Astrocyte (in vitro differentiated cells and primary cell): ENCODE results near the gene KRTAP19-4. TPM values are rescaled to one million over a fixed set of nuclear protein-coding genes. Genes with fewer than 3 reads are reported as not detected.

Source experiments
- DNase-seq: peaks from one replicate; pipeline ENCODE4 v3.0.0-alpha.2; 2010; ENCODE audit warnings: low read depth
- FAIRE-seq: peaks from 2 replicates; lab custom pipeline; 2011; peaks lifted over from hg19 to GRCh38; lab: Jason Lieb, UNC
- H2AFZ ChIP-seq: 2 replicates; pipeline ENCODE4 v1.6.0; 2012; ENCODE audit warnings: low read depth, low read length, inconsistent platforms
- H3K27ac ChIP-seq: 2 replicates; pipeline ENCODE4 v1.5.1; 2011; ENCODE audit warnings: low read depth, low read length, inconsistent platforms
- H3K27me3 ChIP-seq: 2 replicates; pipeline ENCODE4 v1.6.0; 2011; ENCODE audit warnings: low read length, inconsistent platforms; ENCODE audit not compliant: insufficient read depth
- H3K36me3 ChIP-seq: 2 replicates; pipeline ENCODE4 v1.5.1; 2011; ENCODE audit warnings: low read length, inconsistent platforms; ENCODE audit not compliant: insufficient read depth
- H3K4me1 ChIP-seq: 2 replicates; pipeline ENCODE4 v1.5.1; 2011; ENCODE audit warnings: low read length, inconsistent platforms; ENCODE audit not compliant: insufficient read depth
- H3K4me2 ChIP-seq: 2 replicates; pipeline ENCODE4 v1.6.0; 2012; ENCODE audit warnings: low read length, inconsistent platforms
- H3K4me3 ChIP-seq: 2 replicates; pipeline ENCODE4 v1.5.1; 2011; ENCODE audit warnings: low read depth, mild to moderate bottlenecking, low read length, inconsistent platforms; ENCODE audit not compliant: insufficient read depth
- H3K79me2 ChIP-seq: 2 replicates; pipeline ENCODE4 v1.6.0; 2012; ENCODE audit warnings: mild to moderate bottlenecking, low read length, inconsistent platforms; ENCODE audit not compliant: insufficient read depth
- H3K9ac ChIP-seq: 2 replicates; pipeline ENCODE4 v1.6.0; 2012; ENCODE audit warnings: mild to moderate bottlenecking, low read length, inconsistent platforms
- H3K9me3 ChIP-seq: 2 replicates; pipeline ENCODE4 v1.5.1; 2012; ENCODE audit warnings: low read depth, mild to moderate bottlenecking, low read length, inconsistent platforms; ENCODE audit not compliant: insufficient read depth
- H4K20me1 ChIP-seq: 2 replicates; pipeline ENCODE4 v1.6.0; 2012; ENCODE audit warnings: low read length, inconsistent platforms; ENCODE audit not compliant: insufficient read depth
- H3K27ac Mint-ChIP-seq: one replicate; pipeline ENCODE4 v1.8.0; 2021; ENCODE audit warnings: mild to moderate bottlenecking, mixed read lengths; ENCODE audit not compliant: unreplicated experiment
- H3K27me3 Mint-ChIP-seq: one replicate; pipeline ENCODE4 v1.8.0; 2021; ENCODE audit warnings: low read depth, mixed read lengths; ENCODE audit not compliant: unreplicated experiment
- H3K36me3 Mint-ChIP-seq: one replicate; pipeline ENCODE4 v1.8.0; 2021; ENCODE audit warnings: low read depth, mixed read lengths; ENCODE audit not compliant: unreplicated experiment
- H3K4me1 Mint-ChIP-seq: one replicate; pipeline ENCODE4 v1.8.0; 2021; ENCODE audit warnings: low read depth, mixed read lengths; ENCODE audit not compliant: unreplicated experiment
- H3K4me3 Mint-ChIP-seq: one replicate; pipeline ENCODE4 v1.8.0; 2021; ENCODE audit warnings: mild to moderate bottlenecking, moderate library complexity, mixed read lengths; ENCODE audit not compliant: unreplicated experiment
- H3K9me3 Mint-ChIP-seq: one replicate; pipeline ENCODE4 v1.8.0; 2021; ENCODE audit warnings: mild to moderate bottlenecking, mixed read lengths; ENCODE audit not compliant: unreplicated experiment
- CTCF ChIP-seq: IDR thresholded peaks from 2 replicates; pipeline ENCODE4 v1.5.1; 2011; ENCODE audit warnings: low read depth, mild to moderate bottlenecking, inconsistent platforms, low read length, moderate library complexity; ENCODE audit not compliant: insufficient read depth
- EZH2 ChIP-seq: IDR thresholded peaks from 2 replicates; pipeline ENCODE4 v1.6.1; 2012; ENCODE audit warnings: mild to moderate bottlenecking, low read length, inconsistent platforms; ENCODE audit not compliant: insufficient read depth
- total RNA-seq: library from RNA; stranded (reverse); gene quantifications from 2 replicates; pipeline ENCODE4 v1.2.1, GENCODE V29; 2021

KRTAP19-4 gene
- total RNA-seq, 1 donor from 2014 or later = not detected

GRCh38 chr21:30482130-30482529, 14.8 kb downstream of the KRTAP19-4 start:
- Histone ChIP-seq H3K4me2 (no peak overlapping the region), H2AFZ (no peak overlapping the region), H3K9ac (no peak overlapping the region), H3K27ac (no peak overlapping the region), H3K79me2 (no peaks in the 10 kb centered on the region), H3K9me3 (peaks cover 5% of the 10 kb centered on the region), H4K20me1 (no peaks in the 10 kb centered on the region), H3K4me3 (no peak overlapping the region), H3K36me3 (no peaks in the 10 kb centered on the region), H3K4me1 (no peaks in the 10 kb centered on the region), H3K27me3 (no peaks in the 10 kb centered on the region)
- Mint-ChIP-seq H3K4me1 (peaks cover 1% of the 10 kb centered on the region), H3K36me3 (no peaks in the 10 kb centered on the region), H3K27ac (no peak overlapping the region), H3K27me3 (no peaks in the 10 kb centered on the region), H3K9me3 (peaks cover 7% of the 10 kb centered on the region), H3K4me3 (no peak overlapping the region)
- no peak for FAIRE-seq
- TF ChIP-seq EZH2 (no peak), CTCF (no peak)
- no peak for DNase-seq

GRCh38 chr21:30480145-30480544, 16.8 kb downstream of the KRTAP19-4 start, which contains the start of gene KRTAP19-1:
Gene KRTAP19-1, minus strand, starts transcription at chr21:30480367. Its CDS starts 50 bp downstream, at chr21:30480317.
- Histone ChIP-seq H4K20me1 (no peaks in the 10 kb centered on the region), H3K9me3 (peaks cover 1% of the 10 kb centered on the region), H3K79me2 (no peaks in the 10 kb centered on the region), H3K4me1 (no peaks in the 10 kb centered on the region), H2AFZ (no peak within 1 kb of the TSS), H3K9ac (no peak within 1 kb of the TSS), H3K27me3 (no peaks in the 10 kb centered on the region), H3K4me2 (no peak within 1 kb of the TSS), H3K27ac (no peak within 1 kb of the TSS), H3K36me3 (no peaks in the 10 kb centered on the region), H3K4me3 (no peak within 1 kb of the TSS)
- Mint-ChIP-seq H3K27me3 (no peaks in the 10 kb centered on the region), H3K4me3 (no peak within 1 kb of the TSS), H3K9me3 (no peaks in the 10 kb centered on the region), H3K36me3 (no peaks in the 10 kb centered on the region), H3K27ac (no peak within 1 kb of the TSS), H3K4me1 (peaks cover 1% of the 10 kb centered on the region)
- no peak for FAIRE-seq
- no peak for DNase-seq
- TF ChIP-seq CTCF = no peak
- TF ChIP-seq EZH2 = no peak

GRCh38 chr21:30479259-30479658, 17.7 kb downstream of the KRTAP19-4 start:
- Histone ChIP-seq H3K79me2 (no peaks in the 10 kb centered on the region), H3K36me3 (no peaks in the 10 kb centered on the region), H3K4me1 (no peaks in the 10 kb centered on the region), H3K27me3 (no peaks in the 10 kb centered on the region), H2AFZ (no peak overlapping the region), H3K9me3 (no peaks in the 10 kb centered on the region), H3K4me2 (no peak overlapping the region), H3K9ac (no peak overlapping the region), H3K4me3 (no peak overlapping the region), H4K20me1 (no peaks in the 10 kb centered on the region), H3K27ac (no peak overlapping the region)
- H3K27ac Mint-ChIP-seq = no peak overlapping the region
- no peak for FAIRE-seq
- H3K4me1 Mint-ChIP-seq = peaks cover 1% of the 10 kb centered on the region
- no peaks in the 10 kb centered on the region for H3K36me3 Mint-ChIP-seq
- TF ChIP-seq EZH2 (no peak), CTCF (no peak)
- H3K27me3 Mint-ChIP-seq = no peaks in the 10 kb centered on the region
- H3K9me3 Mint-ChIP-seq = no peaks in the 10 kb centered on the region
- H3K4me3 Mint-ChIP-seq = no peak overlapping the region
- no peak for DNase-seq
